ENCODE results near the gene PWWP2B.

DNA sequence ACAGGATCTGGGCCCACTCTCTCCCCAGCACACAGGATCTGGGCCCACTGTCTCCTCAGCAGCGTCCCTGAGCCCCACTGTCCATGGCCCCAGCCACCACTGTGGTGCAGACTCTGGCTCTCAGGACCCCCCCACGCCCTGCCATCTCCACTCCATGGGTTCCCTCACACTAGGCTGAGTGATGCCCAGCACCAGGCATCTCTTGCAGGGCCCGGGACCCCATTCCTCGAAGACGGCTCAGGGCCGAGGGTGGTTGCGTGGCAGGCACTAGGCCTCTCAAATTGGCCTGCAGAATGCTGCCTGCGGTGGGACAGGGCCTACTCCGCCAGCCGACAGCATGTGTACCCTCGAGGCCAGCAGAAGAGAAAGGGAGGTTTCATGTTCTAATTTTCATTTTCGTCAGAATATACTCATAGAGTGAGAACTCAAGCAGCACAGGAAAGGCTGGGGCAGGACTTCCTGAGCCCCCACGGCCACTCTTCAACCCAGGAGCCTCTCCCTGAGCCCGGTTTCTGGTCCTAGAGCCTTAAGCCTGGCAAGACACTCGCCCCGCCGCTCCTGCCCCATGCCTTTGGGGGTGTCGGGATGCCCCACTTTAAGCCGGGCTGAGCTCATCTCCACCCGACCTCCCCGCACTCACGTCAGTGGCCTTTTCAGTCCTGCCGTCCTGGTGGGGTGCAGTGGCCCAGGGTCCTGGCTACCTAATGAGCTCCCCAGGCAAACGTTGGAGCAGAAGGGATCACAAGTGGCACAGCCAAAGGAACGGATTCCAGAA is 44.0 kb downstream of the PWWP2B start:
- TF ChIP-seq, protein P1, sequence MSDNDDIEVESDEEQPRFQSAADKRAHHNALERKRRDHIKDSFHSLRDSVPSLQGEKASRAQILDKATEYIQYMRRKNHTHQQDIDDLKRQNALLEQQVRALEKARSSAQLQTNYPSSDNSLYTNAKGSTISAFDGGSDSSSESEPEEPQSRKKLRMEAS (IDR thresholded peaks at IDR 0.05), result no peak
- TF ChIP-seq, protein P2, sequence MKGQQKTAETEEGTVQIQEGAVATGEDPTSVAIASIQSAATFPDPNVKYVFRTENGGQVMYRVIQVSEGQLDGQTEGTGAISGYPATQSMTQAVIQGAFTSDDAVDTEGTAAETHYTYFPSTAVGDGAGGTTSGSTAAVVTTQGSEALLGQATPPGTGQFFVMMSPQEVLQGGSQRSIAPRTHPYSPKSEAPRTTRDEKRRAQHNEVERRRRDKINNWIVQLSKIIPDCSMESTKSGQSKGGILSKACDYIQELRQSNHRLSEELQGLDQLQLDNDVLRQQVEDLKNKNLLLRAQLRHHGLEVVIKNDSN (IDR thresholded peaks at IDR 0.05), result no peak
- TF ChIP-seq YY1 (IDR thresholded peaks at IDR 0.05; ENCODE audit: low read depth) (no peak), EP300 (IDR thresholded peaks at IDR 0.05; ENCODE audit: borderline replicate concordance) (no peak), EGR1 (IDR thresholded peaks at IDR 0.05) (no peak), CEBPB (IDR thresholded peaks at IDR 0.05) (no peak), TEAD4 (IDR thresholded peaks at IDR 0.05) (no peak), TAF1 (IDR thresholded peaks at IDR 0.05; ENCODE audit: low read depth) (no peak), RAD21 (IDR thresholded peaks at IDR 0.05; ENCODE audit: low read depth) (no peak), ZBTB7A (IDR thresholded peaks at IDR 0.05; ENCODE audit: low read depth) (no peak), FOXM1 (IDR thresholded peaks at IDR 0.05; ENCODE audit: borderline replicate concordance, low read depth) (no peak), CREB1 (IDR thresholded peaks at IDR 0.05; ENCODE audit: low read depth) (no peak)
- TF ChIP-seq, protein P3, sequence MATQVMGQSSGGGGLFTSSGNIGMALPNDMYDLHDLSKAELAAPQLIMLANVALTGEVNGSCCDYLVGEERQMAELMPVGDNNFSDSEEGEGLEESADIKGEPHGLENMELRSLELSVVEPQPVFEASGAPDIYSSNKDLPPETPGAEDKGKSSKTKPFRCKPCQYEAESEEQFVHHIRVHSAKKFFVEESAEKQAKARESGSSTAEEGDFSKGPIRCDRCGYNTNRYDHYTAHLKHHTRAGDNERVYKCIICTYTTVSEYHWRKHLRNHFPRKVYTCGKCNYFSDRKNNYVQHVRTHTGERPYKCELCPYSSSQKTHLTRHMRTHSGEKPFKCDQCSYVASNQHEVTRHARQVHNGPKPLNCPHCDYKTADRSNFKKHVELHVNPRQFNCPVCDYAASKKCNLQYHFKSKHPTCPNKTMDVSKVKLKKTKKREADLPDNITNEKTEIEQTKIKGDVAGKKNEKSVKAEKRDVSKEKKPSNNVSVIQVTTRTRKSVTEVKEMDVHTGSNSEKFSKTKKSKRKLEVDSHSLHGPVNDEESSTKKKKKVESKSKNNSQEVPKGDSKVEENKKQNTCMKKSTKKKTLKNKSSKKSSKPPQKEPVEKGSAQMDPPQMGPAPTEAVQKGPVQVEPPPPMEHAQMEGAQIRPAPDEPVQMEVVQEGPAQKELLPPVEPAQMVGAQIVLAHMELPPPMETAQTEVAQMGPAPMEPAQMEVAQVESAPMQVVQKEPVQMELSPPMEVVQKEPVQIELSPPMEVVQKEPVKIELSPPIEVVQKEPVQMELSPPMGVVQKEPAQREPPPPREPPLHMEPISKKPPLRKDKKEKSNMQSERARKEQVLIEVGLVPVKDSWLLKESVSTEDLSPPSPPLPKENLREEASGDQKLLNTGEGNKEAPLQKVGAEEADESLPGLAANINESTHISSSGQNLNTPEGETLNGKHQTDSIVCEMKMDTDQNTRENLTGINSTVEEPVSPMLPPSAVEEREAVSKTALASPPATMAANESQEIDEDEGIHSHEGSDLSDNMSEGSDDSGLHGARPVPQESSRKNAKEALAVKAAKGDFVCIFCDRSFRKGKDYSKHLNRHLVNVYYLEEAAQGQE (IDR thresholded peaks at IDR 0.05; ENCODE audit: low read depth), result no peak

All from Ishikawa (cell line).